ENCODE results near the gene ITCH. TPM values are rescaled to one million over a fixed set of nuclear protein-coding genes. Genes with fewer than 3 reads are reported as not detected.

Gene ITCH
- total and polyA plus RNA-seq, 2 donors (not counting 3 experiments of a cell fraction or from before 2014, with no cell fraction given), result 6.4 to 57.4 TPM

- peaks cover 80% of the 10 kb centered on the region for H3K79me2 ChIP-seq (ENCODE audit: control insufficient read depth, insufficient read depth, low read length)
- dilution Hi-C loops (cut with MboI; ENCODE audit: extremely low pct_ligation_motif_present, low sequenced_read_pairs), result no loop called here
- no peak overlapping the region for H3K4me2 ChIP-seq (ENCODE audit: insufficient read depth, low read length)
- no peak for FAIRE-seq
- H3K9me3 ChIP-seq (replicated peaks; ENCODE audit: control insufficient read depth, insufficient read depth, low read length), result no peaks in the 10 kb centered on the region
- no peak overlapping the region for H3K9ac ChIP-seq (replicated peaks; ENCODE audit: extremely low read depth, insufficient read depth, low read length)
- no peak for DNase-seq (ENCODE audit: low read depth, low spot score)
- H3K27ac ChIP-seq (ENCODE audit: insufficient read depth, low read depth, low read length), result no peak overlapping the region
- H3K9me1 ChIP-seq (replicated peaks; ENCODE audit: control insufficient read depth, extremely low read depth, insufficient read depth, low read length), result no peaks in the 10 kb centered on the region
- POLR2A ChIA-PET, result no interaction called here
- TF ChIP-seq EZH2 (IDR thresholded peaks at IDR 0.05; ENCODE audit: borderline replicate concordance, low read depth, low read length, severe bottlenecking) (no peak), FOS (IDR thresholded peaks at IDR 0.05; ENCODE audit: borderline replicate concordance, insufficient read depth, low read length) (no peak), POLR2AphosphoS5 (IDR thresholded peaks at IDR 0.05; ENCODE audit: insufficient read depth, low read depth, low read length) (no peak), GATA2 (IDR thresholded peaks at IDR 0.05; ENCODE audit: insufficient read depth, insufficient read length, low read depth, low read length) (no peak), MYC (IDR thresholded peaks at IDR 0.05; ENCODE audit: low read depth, low read length) (no peak), POLR2A (IDR thresholded peaks at IDR 0.05; ENCODE audit: low read depth, low read length) (no peak)
- H3K4me3 ChIP-seq (replicated peaks in 1 of 3; ENCODE audit: insufficient read depth in 1 of 3, low read depth in 1 of 3, low read length in 3 of 3), result no peak overlapping the region
- no peak overlapping the region for H2AFZ ChIP-seq (ENCODE audit: low read depth, low read length)
- intact Hi-C loops (cut with micrococcal nuclease), result no loop called here
- peaks cover 5% of the 10 kb centered on the region for H4K20me1 ChIP-seq (replicated peaks; ENCODE audit: control insufficient read depth, extremely low read depth, insufficient read depth, low read length)
- CTCF ChIA-PET, result interaction anchor here (1.2 to 1.7 kb wide), 3 partner anchors 9 to 76 kb away, joined by 3 to 6 read pairs (median 3); no protein-coding TSS in a partner anchor
- no peaks in the 10 kb centered on the region for H3K27me3 ChIP-seq (ENCODE audit: control insufficient read depth in 2 of 2, insufficient read depth in 2 of 2, low read length in 2 of 2)
- H3K4me1 ChIP-seq (ENCODE audit: control insufficient read depth, extremely low read depth, insufficient read depth, low read length), result peaks cover 31% of the 10 kb centered on the region
- H3K36me3 ChIP-seq (ENCODE audit: control insufficient read depth in 2 of 2, extremely low read depth in 1 of 2, insufficient read depth in 2 of 2, low read length in 2 of 2), result peaks cover 0 to 2% of the 10 kb centered on the region in 2 experiments
- no TSS peak for BruUV-seq (replicated peaks)
Measured at GRCh38 chr20:34388000-34388399, 24.9 kb downstream of the ITCH start.

- Histone ChIP-seq H3K27ac (ENCODE audit: insufficient read depth, low read depth, low read length) (no peak overlapping the region), H3K9me1 (replicated peaks; ENCODE audit: control insufficient read depth, extremely low read depth, insufficient read depth, low read length) (no peaks in the 10 kb centered on the region), H3K4me2 (ENCODE audit: insufficient read depth, low read length) (no peak overlapping the region), H3K27me3 (ENCODE audit: control insufficient read depth in 2 of 2, insufficient read depth in 2 of 2, low read length in 2 of 2) (no peaks in the 10 kb centered on the region), H3K4me3 (replicated peaks in 1 of 3; ENCODE audit: insufficient read depth in 1 of 3, low read depth in 1 of 3, low read length in 3 of 3) (no peak overlapping the region), H3K79me2 (ENCODE audit: control insufficient read depth, insufficient read depth, low read length) (peaks cover 82% of the 10 kb centered on the region), H3K9me3 (replicated peaks; ENCODE audit: control insufficient read depth, insufficient read depth, low read length) (no peaks in the 10 kb centered on the region), H3K9ac (replicated peaks; ENCODE audit: extremely low read depth, insufficient read depth, low read length) (no peak overlapping the region), H4K20me1 (replicated peaks; ENCODE audit: control insufficient read depth, extremely low read depth, insufficient read depth, low read length) (peaks cover 5% of the 10 kb centered on the region), H3K36me3 (ENCODE audit: control insufficient read depth in 2 of 2, extremely low read depth in 1 of 2, insufficient read depth in 2 of 2, low read length in 2 of 2) (peaks cover 0 to 2% of the 10 kb centered on the region in 2 experiments), H2AFZ (ENCODE audit: low read depth, low read length) (no peak overlapping the region), H3K4me1 (ENCODE audit: control insufficient read depth, extremely low read depth, insufficient read depth, low read length) (peaks cover 31% of the 10 kb centered on the region)
- no TSS peak for BruUV-seq (replicated peaks)
- POLR2A ChIA-PET, result no interaction called here
- no peak for FAIRE-seq
- intact Hi-C loops (cut with micrococcal nuclease), result no loop called here
- DNase-seq (ENCODE audit: low read depth, low spot score), result no peak
- dilution Hi-C loops (cut with MboI; ENCODE audit: extremely low pct_ligation_motif_present, low sequenced_read_pairs), result no loop called here
- TF ChIP-seq MAX (IDR thresholded peaks at IDR 0.05; ENCODE audit: insufficient read depth, insufficient read length), result no peak
- TF ChIP-seq MYC (IDR thresholded peaks at IDR 0.05; ENCODE audit: low read depth, low read length), result no peak
- no peak for TF ChIP-seq EZH2 (IDR thresholded peaks at IDR 0.05; ENCODE audit: borderline replicate concordance, low read depth, low read length, severe bottlenecking)
- TF ChIP-seq CTCF (IDR thresholded peaks at IDR 0.05; ENCODE audit: extremely low read depth in 1 of 2, insufficient read depth in 1 of 2, low read depth in 1 of 2, low read length in 2 of 2), result no peak
- CTCF ChIA-PET, result interaction anchor here (1.2 to 1.7 kb wide), 3 partner anchors 10 to 76 kb away, joined by 3 to 6 read pairs (median 3); no protein-coding TSS in a partner anchor
Measured at GRCh38 chr20:34388678-34389077, 25.6 kb downstream of the ITCH start.

Data from endothelial cell of umbilical vein (primary cell).